ENCODE data around the gene CIAO2B.
"Not testable (repeated sequence)": the region's sequence is repeated elsewhere in the genome, so short reads cannot be mapped to it uniquely, and the experiment has no call there.

The CIAO2B gene

GRCh38 chr16:66934138-66934838 is at the start of gene CIAO2B:
CIAO2B (minus strand) TSS chr16:66934402; CDS start chr16:66934364, 38 bp downstream.
- peak; percentile 22 to 26 for DNase-seq

- DNase-seq, result no peak
These were observed 48.8 kb upstream of the CIAO2B start for GRCh38 chr16:66983033-66983432.

- no peak for DNase-seq
These were observed 45.0 kb upstream of the CIAO2B start for GRCh38 chr16:66979011-66979717.

GRCh38 chr16:66977341-66978113 is 43.3 kb upstream of the CIAO2B start:
- peak; percentile 16 to 47 for DNase-seq

GRCh38 chr16:66976746-66977145 is 42.5 kb upstream of the CIAO2B start:
- peak in 1 of 2 experiments; percentile 8 for DNase-seq

GRCh38 chr16:66975302-66975893 is 41.2 kb upstream of the CIAO2B start:
- no peak for DNase-seq

- not testable (repeated sequence) for DNase-seq
These were observed 40.7 kb upstream of the CIAO2B start for GRCh38 chr16:66974932-66975246.

GRCh38 chr16:66974156-66974931 is 40.1 kb upstream of the CIAO2B start:
- DNase-seq, result not testable (repeated sequence)

GRCh38 chr16:66973716-66974115 is 39.5 kb upstream of the CIAO2B start:
- DNase-seq, result no peak

GRCh38 chr16:66972983-66973382 is 38.8 kb upstream of the CIAO2B start:
- DNase-seq, result no peak

GRCh38 chr16:66970775-66971720 is 36.8 kb upstream of the CIAO2B start:
- no peak for DNase-seq

- no peak for DNase-seq
These were observed 34.6 kb upstream of the CIAO2B start for GRCh38 chr16:66968847-66969246.

- no peak for DNase-seq
These were observed 29.8 kb upstream of the CIAO2B start for GRCh38 chr16:66964049-66964448.

GRCh38 chr16:66961914-66962313 is 27.7 kb upstream of the CIAO2B start:
- no peak for DNase-seq

GRCh38 chr16:66961065-66961744 is 27.0 kb upstream of the CIAO2B start, which contains the start of gene CES3:
CES3 (plus strand) TSS chr16:66961266; CDS start chr16:66961308, 42 bp downstream.
- peak; percentile 1 to 24 for DNase-seq

- DNase-seq, result no peak
These were observed 26.1 kb upstream of the CIAO2B start for GRCh38 chr16:66960270-66960669.

- DNase-seq, result no peak
These were observed 25.5 kb upstream of the CIAO2B start for GRCh38 chr16:66959704-66960161.

GRCh38 chr16:66958857-66959703 is 24.9 kb upstream of the CIAO2B start:
- no peak for DNase-seq

- not testable (repeated sequence) for DNase-seq
These were observed 21.9 kb upstream of the CIAO2B start for GRCh38 chr16:66956154-66956457.
